OCI-M1 (cell line): ENCODE data around the gene SLC22A7.
A peak's percentile ranks its signal among the peaks of the same experiment; 100 is the strongest.

ENCODE experiments used
- DNase-seq: peaks from one replicate; lab custom pipeline; 2025; lab: John Stamatoyannopoulos, UW

The SLC22A7 gene

GRCh38 chr6:43283514-43283901 is 14.6 kb upstream of the SLC22A7 start:
- DNase-seq = no peak

GRCh38 chr6:43283905-43284304 is 14.2 kb upstream of the SLC22A7 start:
- no peak for DNase-seq

GRCh38 chr6:43284991-43285781 is 12.9 kb upstream of the SLC22A7 start:
- DNase-seq = no peak

- DNase-seq = no peak
Observed at GRCh38 chr6:43285832-43286231, 12.2 kb upstream of the SLC22A7 start.

- DNase-seq = no peak
Observed at GRCh38 chr6:43286456-43286979, 11.5 kb upstream of the SLC22A7 start.

GRCh38 chr6:43286980-43287716 is 10.9 kb upstream of the SLC22A7 start:
- DNase-seq = peak; percentile 13

GRCh38 chr6:43287717-43288679 is 10.1 kb upstream of the SLC22A7 start:
- DNase-seq = no peak

GRCh38 chr6:43290339-43290904 is 7.6 kb upstream of the SLC22A7 start:
- no peak for DNase-seq

GRCh38 chr6:43290905-43291355 is 7.1 kb upstream of the SLC22A7 start:
- no peak for DNase-seq

- DNase-seq = no peak
Observed at GRCh38 chr6:43291708-43292107, 6.4 kb upstream of the SLC22A7 start.

GRCh38 chr6:43292341-43292740 is 5.7 kb upstream of the SLC22A7 start:
- no peak for DNase-seq

GRCh38 chr6:43292763-43293318 is 5.2 kb upstream of the SLC22A7 start:
- no peak for DNase-seq

GRCh38 chr6:43293698-43294097 is 4.4 kb upstream of the SLC22A7 start:
- DNase-seq = no peak

GRCh38 chr6:43294536-43294935 is 3.5 kb upstream of the SLC22A7 start:
- DNase-seq = no peak

GRCh38 chr6:43295456-43295855 is 2.6 kb upstream of the SLC22A7 start:
- DNase-seq = no peak

- DNase-seq = no peak
Observed at GRCh38 chr6:43296780-43297497, 1.1 kb upstream of the SLC22A7 start.

- no peak for DNase-seq
Observed at GRCh38 chr6:43298565-43299337, 691 bp downstream of the SLC22A7 start.

GRCh38 chr6:43299338-43300293 is 1.6 kb downstream of the SLC22A7 start:
- DNase-seq = no peak
